HuH-7.5 (cell line): ENCODE results near the gene BAHD1.

Experiments used
- DNase-seq: peaks from one replicate; pipeline ENCODE4 v3.0.0; 2011; ENCODE audit warnings: low spot score

Gene BAHD1

GRCh38 chr15:40440743-40441564, at the start of gene BAHD1:
TSS of gene BAHD1 (plus strand) at chr15:40440953. CDS start at chr15:40458465, 17,512 bp downstream.
- DNase-seq: peak; percentile 100

- no peak for DNase-seq
Observed at GRCh38 chr15:40392986-40393948, 47.5 kb upstream of the BAHD1 start.

- no peak for DNase-seq
Observed at GRCh38 chr15:40397688-40398412, 42.9 kb upstream of the BAHD1 start.

GRCh38 chr15:40398413-40398873, 42.3 kb upstream of the BAHD1 start:
- DNase-seq: no peak

GRCh38 chr15:40399370-40399769, 41.4 kb upstream of the BAHD1 start:
- no peak for DNase-seq

GRCh38 chr15:40405501-40406381, 35.0 kb upstream of the BAHD1 start, which contains the start of gene IVD:
TSS of gene IVD (plus strand) at chr15:40405795. CDS start at chr15:40405828, 33 bp downstream.
- DNase-seq: peak; percentile 98

GRCh38 chr15:40407330-40407990, 33.3 kb upstream of the BAHD1 start:
- DNase-seq: no peak

GRCh38 chr15:40409366-40409765, 31.4 kb upstream of the BAHD1 start:
- no peak for DNase-seq

GRCh38 chr15:40410476-40410875, 30.3 kb upstream of the BAHD1 start:
- no peak for DNase-seq

- peak; percentile 42 for DNase-seq
Observed at GRCh38 chr15:40412095-40412759, 28.5 kb upstream of the BAHD1 start.

GRCh38 chr15:40413036-40413435, 27.7 kb upstream of the BAHD1 start:
- no peak for DNase-seq

- DNase-seq: no peak
Observed at GRCh38 chr15:40414816-40415215, 25.9 kb upstream of the BAHD1 start.

GRCh38 chr15:40415226-40415625, 25.5 kb upstream of the BAHD1 start:
- DNase-seq: no peak

- DNase-seq: no peak
Observed at GRCh38 chr15:40416056-40416455, 24.7 kb upstream of the BAHD1 start.

- no peak for DNase-seq
Observed at GRCh38 chr15:40418126-40418525, 22.6 kb upstream of the BAHD1 start.

- no peak for DNase-seq
Observed at GRCh38 chr15:40420071-40420713, 20.6 kb upstream of the BAHD1 start.

GRCh38 chr15:40420793-40421192, 20.0 kb upstream of the BAHD1 start:
- DNase-seq: peak; percentile 29

GRCh38 chr15:40421246-40422157, 19.3 kb upstream of the BAHD1 start:
- peak; percentile 78 for DNase-seq
